Liver (tissue), 9 donors: ENCODE data around the gene NIPSNAP3A. TPM values are rescaled to one million over a fixed set of nuclear protein-coding genes. Genes with fewer than 3 reads are reported as not detected.

Experiments
- DNase-seq: peaks from one replicate; pipeline ENCODE4 v3.0.0-alpha.2; 2017; ENCODE audit warnings: low spot score
- H3K27ac ChIP-seq, 2 donors: one replicate each; pipeline ENCODE4 v1.7.0; 2013; ENCODE audit warnings: inconsistent platforms in 2 of 2, low read length in 2 of 2, control low read depth in 1 of 2, low read depth in 1 of 2, mild to moderate bottlenecking in 1 of 2
- H3K27me3 ChIP-seq, 4 donors: one replicate each; pipeline versions ENCODE4 v1.6.1 to v1.7.0; 2013; ENCODE audit warnings: low read length in 3 of 4, inconsistent platforms in 1 of 4, mild to moderate bottlenecking in 1 of 4, moderate library complexity in 1 of 4; ENCODE audit not compliant: control insufficient read depth in 4 of 4, insufficient read depth in 4 of 4
- H3K36me3 ChIP-seq, 4 donors: one replicate each; pipeline versions ENCODE4 v1.6.1 to v1.7.0; 2013; ENCODE audit warnings: low read length in 3 of 4, mild to moderate bottlenecking in 3 of 4, low read depth in 1 of 4, moderate library complexity in 1 of 4; ENCODE audit not compliant: control insufficient read depth in 4 of 4, insufficient read depth in 3 of 4
- H3K4me1 ChIP-seq, 4 donors: one replicate each; pipeline versions ENCODE4 v1.6.1 to v1.7.0; 2013; ENCODE audit warnings: low read length in 3 of 4, mild to moderate bottlenecking in 3 of 4, moderate library complexity in 1 of 4; ENCODE audit not compliant: control insufficient read depth in 4 of 4, insufficient read depth in 4 of 4
- H3K4me3 ChIP-seq, 3 donors: one replicate each; pipeline versions ENCODE4 v1.6.1 to v1.7.0; 2013; ENCODE audit warnings: low read length in 3 of 3, control low read depth in 1 of 3, low read depth in 1 of 3, mild to moderate bottlenecking in 1 of 3
- H3K9ac ChIP-seq, 2 donors: one replicate each; pipeline ENCODE4 v1.7.0; 2013; ENCODE audit warnings: low read length in 2 of 2, mild to moderate bottlenecking in 2 of 2, moderate library complexity in 2 of 2, control low read depth in 1 of 2, low read depth in 1 of 2
- H3K9me3 ChIP-seq, 4 donors: one replicate each; pipeline versions ENCODE4 v1.6.1 to v1.7.0; 2013; ENCODE audit warnings: low read length in 3 of 4; ENCODE audit not compliant: control insufficient read depth in 4 of 4
- EGR1 ChIP-seq, 2 donors: IDR thresholded peaks; 2 replicates each; pipeline ENCODE4 v1.6.1; 2016 to 2018; ENCODE audit warnings: antibody characterized with exemption in 2 of 2, low read depth in 2 of 2
- FOXA1 ChIP-seq: IDR thresholded peaks from 2 replicates; pipeline ENCODE4 v1.6.1; 2016; ENCODE audit warnings: antibody characterized with exemption
- GABPA ChIP-seq, 2 donors: IDR thresholded peaks in 1 of 2; conservative IDR thresholded peaks in 1 of 2; 2 replicates each; pipeline ENCODE4 v1.6.1; 2016; ENCODE audit warnings: antibody characterized with exemption in 2 of 2, mild to moderate bottlenecking in 1 of 2, moderate library complexity in 1 of 2
- HNF4A ChIP-seq, 2 donors: conservative IDR thresholded peaks; 2 replicates each; pipeline ENCODE4 v1.6.1; 2016; ENCODE audit warnings: antibody characterized with exemption in 2 of 2, mild to moderate bottlenecking in 2 of 2
- HNF4G ChIP-seq: IDR thresholded peaks from 2 replicates; pipeline ENCODE4 v1.6.1; 2016; ENCODE audit warnings: antibody characterized with exemption
- JUND ChIP-seq, 2 donors: IDR thresholded peaks; 2 replicates each; pipeline ENCODE4 v1.6.1; 2016; ENCODE audit warnings: antibody characterized with exemption in 2 of 2
- NR2F2 ChIP-seq: IDR thresholded peaks from 2 replicates; pipeline ENCODE4 v1.6.1; 2016; ENCODE audit warnings: antibody characterized with exemption
- RXRA ChIP-seq, 2 donors: IDR thresholded peaks; 2 replicates each; pipeline ENCODE4 v1.6.1; 2017 to 2018; ENCODE audit warnings: antibody characterized with exemption in 2 of 2, mild to moderate bottlenecking in 1 of 2
- SP1 ChIP-seq: IDR thresholded peaks from 2 replicates; pipeline ENCODE4 v1.6.1; 2018; ENCODE audit warnings: antibody characterized with exemption, mild to moderate bottlenecking
- TAF1 ChIP-seq: conservative IDR thresholded peaks from 2 replicates; pipeline ENCODE4 v1.6.1; 2016; ENCODE audit warnings: antibody characterized with exemption, mild to moderate bottlenecking
- YY1 ChIP-seq: IDR thresholded peaks from 2 replicates; pipeline ENCODE4 v1.6.1; 2016; ENCODE audit warnings: antibody characterized with exemption, mild to moderate bottlenecking
- WGBS: extraction: QIAGEN DNeasy Blood & Tissue Kit; methylation state at CpG from one replicate; pipeline ENCODE4 v1.1.7; 2013; 5-methylcytosine and 5-hydroxymethylcytosine counted together
- polyA plus RNA-seq, 2 donors: library from polyadenylated mRNA; stranded (reverse) in 1 of 2; unstranded in 1 of 2; fragments of 200-250 nt in 1 of 2; fragments of >200 nt in 1 of 2; fragmentation: Nextera tagmentation in 1 of 2; extraction: Ambion mirVana in 1 of 2; gene quantifications; one replicate each; pipeline versions ENCODE4 v1.2.1 to v1.2.3, GENCODE V29; 2013 to 2015
- total RNA-seq, 2 donors: library from RNA; depleted of rRNA; stranded (reverse); fragments of >200 nt; gene quantifications; one replicate each; pipeline ENCODE4 v1.2.3, GENCODE V29; 2014
- TF ChIP-seq, protein P1 (sequence below): IDR thresholded peaks from 2 replicates; pipeline ENCODE4 v1.6.1; 2016; ENCODE audit warnings: antibody characterized with exemption
- TF ChIP-seq, protein P2 (sequence below): IDR thresholded peaks from 2 replicates; pipeline ENCODE4 v1.6.1; 2016; ENCODE audit warnings: antibody characterized with exemption
- TF ChIP-seq, protein P3 (sequence below): IDR thresholded peaks from 2 replicates; pipeline ENCODE4 v1.6.1; 2016; ENCODE audit warnings: antibody characterized with exemption
- TF ChIP-seq, protein P4 (sequence below): fragments of 150-350 bp; IDR thresholded peaks from 2 replicates; pipeline ENCODE4 v1.5.1; 2017; ENCODE audit warnings: improper control_type of control experiment, low read depth, low read length; ENCODE audit not compliant: missing input control
- donor health status: healthy.
- donor health status: healthy.
- donor health status: healthy.
- donor health status: healthy.
- donor health status: healthy.

Gene NIPSNAP3A
- total and polyA plus RNA-seq, 4 donors = 18.7 to 41.2 (median 32.1) TPM

DNA sequence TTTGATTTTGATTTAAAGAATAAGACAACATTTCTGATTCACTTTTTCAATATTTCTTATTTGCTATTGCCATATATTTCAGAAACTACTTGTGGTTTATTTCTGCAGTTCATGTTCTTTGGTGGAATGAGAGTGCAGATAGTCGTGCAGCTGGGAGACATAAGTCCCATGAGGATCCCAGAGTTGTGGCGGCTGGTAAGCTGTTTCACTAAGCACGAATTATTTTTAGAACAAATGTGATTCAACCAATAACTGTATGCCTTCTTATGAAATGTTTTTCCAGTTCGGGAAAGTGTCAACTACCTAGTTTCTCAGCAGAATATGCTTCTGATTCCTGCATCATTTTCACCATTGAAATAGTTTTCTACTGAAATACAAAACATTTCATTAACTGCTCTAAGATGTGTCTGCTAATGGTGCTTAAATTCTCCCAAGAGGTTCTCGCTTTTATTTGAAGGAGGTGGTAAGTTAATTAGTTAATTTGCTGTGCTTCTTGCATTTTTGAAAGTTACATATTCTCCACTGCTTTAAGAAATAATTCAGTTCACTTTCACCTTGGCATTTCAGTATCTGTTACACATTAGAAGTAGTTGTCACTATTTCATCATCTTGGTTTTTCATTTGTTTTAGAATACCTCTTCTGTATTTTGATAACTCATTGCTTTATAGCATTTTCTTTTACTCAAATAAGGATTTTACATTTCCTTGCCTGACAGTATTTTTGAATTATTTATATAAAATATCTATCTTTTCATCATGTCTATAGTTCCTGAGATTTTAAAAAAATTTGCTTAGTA, 25.4 kb downstream of the NIPSNAP3A start (continued):
- TF ChIP-seq EGR1 (IDR thresholded peaks at IDR 0.05; ENCODE audit: low read depth in 2 of 2) = no peak
- TF ChIP-seq, protein P1, sequence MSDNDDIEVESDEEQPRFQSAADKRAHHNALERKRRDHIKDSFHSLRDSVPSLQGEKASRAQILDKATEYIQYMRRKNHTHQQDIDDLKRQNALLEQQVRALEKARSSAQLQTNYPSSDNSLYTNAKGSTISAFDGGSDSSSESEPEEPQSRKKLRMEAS = no peak

DNA sequence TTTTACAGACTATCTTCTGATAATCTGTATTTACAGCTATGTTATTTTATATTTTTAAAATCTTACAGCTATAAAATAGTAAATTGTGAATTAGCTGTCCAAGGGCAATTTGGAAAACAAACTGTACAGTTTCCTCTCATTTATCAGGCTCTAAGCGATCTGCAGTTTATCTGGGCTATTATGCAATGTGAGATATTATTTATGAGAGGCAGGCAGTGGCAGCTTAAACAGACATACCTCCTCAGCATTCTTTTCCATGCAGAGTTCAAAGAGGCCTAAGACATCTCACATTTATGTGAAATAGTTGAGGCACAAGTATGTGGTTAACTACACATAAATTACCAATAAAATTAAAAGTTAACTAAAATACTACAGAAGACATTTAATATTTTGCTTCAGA, 26.6 kb downstream of the NIPSNAP3A start:
- no peaks in the 10 kb centered on the region for H3K36me3 ChIP-seq
- H3K4me1 ChIP-seq = peaks cover 0 to 3% (median under 1%) of the 10 kb centered on the region in 4 donors
- TF ChIP-seq HNF4A (conservative IDR thresholded peaks at IDR 0.05) = no peak
- TF ChIP-seq, protein P1 = no peak
- TF ChIP-seq EGR1 (IDR thresholded peaks at IDR 0.05; ENCODE audit: low read depth in 2 of 2) = no peak
- TF ChIP-seq TAF1 = no peak
- no peak for TF ChIP-seq JUND (IDR thresholded peaks at IDR 0.05)
- TF ChIP-seq, protein P2, sequence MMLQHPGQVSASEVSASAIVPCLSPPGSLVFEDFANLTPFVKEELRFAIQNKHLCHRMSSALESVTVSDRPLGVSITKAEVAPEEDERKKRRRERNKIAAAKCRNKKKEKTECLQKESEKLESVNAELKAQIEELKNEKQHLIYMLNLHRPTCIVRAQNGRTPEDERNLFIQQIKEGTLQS = no peak
- TF ChIP-seq, protein P3, sequence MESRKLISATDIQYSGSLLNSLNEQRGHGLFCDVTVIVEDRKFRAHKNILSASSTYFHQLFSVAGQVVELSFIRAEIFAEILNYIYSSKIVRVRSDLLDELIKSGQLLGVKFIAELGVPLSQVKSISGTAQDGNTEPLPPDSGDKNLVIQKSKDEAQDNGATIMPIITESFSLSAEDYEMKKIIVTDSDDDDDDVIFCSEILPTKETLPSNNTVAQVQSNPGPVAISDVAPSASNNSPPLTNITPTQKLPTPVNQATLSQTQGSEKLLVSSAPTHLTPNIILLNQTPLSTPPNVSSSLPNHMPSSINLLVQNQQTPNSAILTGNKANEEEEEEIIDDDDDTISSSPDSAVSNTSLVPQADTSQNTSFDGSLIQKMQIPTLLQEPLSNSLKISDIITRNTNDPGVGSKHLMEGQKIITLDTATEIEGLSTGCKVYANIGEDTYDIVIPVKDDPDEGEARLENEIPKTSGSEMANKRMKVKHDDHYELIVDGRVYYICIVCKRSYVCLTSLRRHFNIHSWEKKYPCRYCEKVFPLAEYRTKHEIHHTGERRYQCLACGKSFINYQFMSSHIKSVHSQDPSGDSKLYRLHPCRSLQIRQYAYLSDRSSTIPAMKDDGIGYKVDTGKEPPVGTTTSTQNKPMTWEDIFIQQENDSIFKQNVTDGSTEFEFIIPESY = no peak
- TF ChIP-seq YY1 = no peak
- no peak for TF ChIP-seq SP1
- TF ChIP-seq, protein P4, sequence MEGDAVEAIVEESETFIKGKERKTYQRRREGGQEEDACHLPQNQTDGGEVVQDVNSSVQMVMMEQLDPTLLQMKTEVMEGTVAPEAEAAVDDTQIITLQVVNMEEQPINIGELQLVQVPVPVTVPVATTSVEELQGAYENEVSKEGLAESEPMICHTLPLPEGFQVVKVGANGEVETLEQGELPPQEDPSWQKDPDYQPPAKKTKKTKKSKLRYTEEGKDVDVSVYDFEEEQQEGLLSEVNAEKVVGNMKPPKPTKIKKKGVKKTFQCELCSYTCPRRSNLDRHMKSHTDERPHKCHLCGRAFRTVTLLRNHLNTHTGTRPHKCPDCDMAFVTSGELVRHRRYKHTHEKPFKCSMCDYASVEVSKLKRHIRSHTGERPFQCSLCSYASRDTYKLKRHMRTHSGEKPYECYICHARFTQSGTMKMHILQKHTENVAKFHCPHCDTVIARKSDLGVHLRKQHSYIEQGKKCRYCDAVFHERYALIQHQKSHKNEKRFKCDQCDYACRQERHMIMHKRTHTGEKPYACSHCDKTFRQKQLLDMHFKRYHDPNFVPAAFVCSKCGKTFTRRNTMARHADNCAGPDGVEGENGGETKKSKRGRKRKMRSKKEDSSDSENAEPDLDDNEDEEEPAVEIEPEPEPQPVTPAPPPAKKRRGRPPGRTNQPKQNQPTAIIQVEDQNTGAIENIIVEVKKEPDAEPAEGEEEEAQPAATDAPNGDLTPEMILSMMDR = no peak
- no peak for TF ChIP-seq GABPA (IDR thresholded peaks at IDR 0.05 in 1 of 2, conservative IDR thresholded peaks at IDR 0.05 in 1 of 2)
- TF ChIP-seq HNF4G = no peak
- no peak for TF ChIP-seq NR2F2
- TF ChIP-seq RXRA (IDR thresholded peaks at IDR 0.05) = no peak
- no peak for TF ChIP-seq FOXA1
- no peak overlapping the region for H3K27ac ChIP-seq
- DNase-seq = no peak
- no peaks in the 10 kb centered on the region for H3K27me3 ChIP-seq
- no peaks in the 10 kb centered on the region for H3K9me3 ChIP-seq
- WGBS = 67% methylated on average over 1 of the region's 1 CpG
- no peak overlapping the region for H3K9ac ChIP-seq
- no peak overlapping the region for H3K4me3 ChIP-seq
